DLD1 (cell line): ENCODE data around the gene FOXE1.

Experiments used
- in situ Hi-C: cut with HindIII; loops from 2 replicates; pipeline ENCODE4 v1.10.0; 2017; ENCODE audit warnings: low sequenced_read_pairs

Gene FOXE1

GRCh38 chr9:97863314-97863713 is 10.3 kb downstream of the FOXE1 start:
- in situ Hi-C loops, result no loop called here

GRCh38 chr9:97864396-97864795 is 11.4 kb downstream of the FOXE1 start:
- in situ Hi-C loops, result no loop called here

- in situ Hi-C loops, result no loop called here
These were observed 13.3 kb downstream of the FOXE1 start for GRCh38 chr9:97866300-97866699.

- in situ Hi-C loops, result no loop called here
These were observed 13.8 kb downstream of the FOXE1 start for GRCh38 chr9:97866848-97867247.

- in situ Hi-C loops, result no loop called here
These were observed 15.8 kb downstream of the FOXE1 start for GRCh38 chr9:97868859-97869258.

- in situ Hi-C loops, result no loop called here
These were observed 20.4 kb downstream of the FOXE1 start for GRCh38 chr9:97873425-97873824.

- in situ Hi-C loops, result no loop called here
These were observed 20.9 kb downstream of the FOXE1 start for GRCh38 chr9:97873882-97874281.

GRCh38 chr9:97874624-97875023 is 21.6 kb downstream of the FOXE1 start:
- in situ Hi-C loops, result no loop called here

- in situ Hi-C loops, result no loop called here
These were observed 22.1 kb downstream of the FOXE1 start for GRCh38 chr9:97875111-97875510.

- in situ Hi-C loops, result no loop called here
These were observed 23.0 kb downstream of the FOXE1 start for GRCh38 chr9:97876061-97876460.

GRCh38 chr9:97880336-97880735 is 27.3 kb downstream of the FOXE1 start:
- in situ Hi-C loops, result no loop called here

- in situ Hi-C loops, result no loop called here
These were observed 37.2 kb downstream of the FOXE1 start for GRCh38 chr9:97889941-97890887.

GRCh38 chr9:97891736-97892135 is 38.7 kb downstream of the FOXE1 start:
- in situ Hi-C loops, result no loop called here

GRCh38 chr9:97892421-97892820 is 39.4 kb downstream of the FOXE1 start:
- in situ Hi-C loops, result no loop called here

- in situ Hi-C loops, result no loop called here
These were observed 42.2 kb downstream of the FOXE1 start for GRCh38 chr9:97895211-97895610.

- in situ Hi-C loops, result no loop called here
These were observed 42.8 kb downstream of the FOXE1 start for GRCh38 chr9:97895695-97896332.

GRCh38 chr9:97900103-97900737 is 47.2 kb downstream of the FOXE1 start:
- in situ Hi-C loops, result no loop called here

GRCh38 chr9:97900738-97901565 is 47.9 kb downstream of the FOXE1 start:
- in situ Hi-C loops, result no loop called here

GRCh38 chr9:97903177-97903576 is 50.2 kb downstream of the FOXE1 start:
- in situ Hi-C loops, result no loop called here

- in situ Hi-C loops, result no loop called here
These were observed 51.7 kb downstream of the FOXE1 start for GRCh38 chr9:97904725-97905124.

- in situ Hi-C loops, result no loop called here
These were observed 52.2 kb downstream of the FOXE1 start for GRCh38 chr9:97905228-97905627.
